COR-L47 (cell line): ENCODE results near the gene OR2W3.
"Not testable (repeated sequence)": the region's sequence is repeated elsewhere in the genome, so short reads cannot be mapped to it uniquely, and the experiment has no call there.

ENCODE experiments used
- DNase-seq: peaks from one replicate; lab custom pipeline; 2025; lab: John Stamatoyannopoulos, UW

OR2W3 gene

GRCh38 chr1:247919952-247920351 is 24.6 kb downstream of the OR2W3 start, which contains the start of gene OR2T8:
OR2T8 (plus strand) TSS chr1:247920252; CDS start chr1:247921018, 766 bp downstream.
- DNase-seq, result no peak

DNA sequence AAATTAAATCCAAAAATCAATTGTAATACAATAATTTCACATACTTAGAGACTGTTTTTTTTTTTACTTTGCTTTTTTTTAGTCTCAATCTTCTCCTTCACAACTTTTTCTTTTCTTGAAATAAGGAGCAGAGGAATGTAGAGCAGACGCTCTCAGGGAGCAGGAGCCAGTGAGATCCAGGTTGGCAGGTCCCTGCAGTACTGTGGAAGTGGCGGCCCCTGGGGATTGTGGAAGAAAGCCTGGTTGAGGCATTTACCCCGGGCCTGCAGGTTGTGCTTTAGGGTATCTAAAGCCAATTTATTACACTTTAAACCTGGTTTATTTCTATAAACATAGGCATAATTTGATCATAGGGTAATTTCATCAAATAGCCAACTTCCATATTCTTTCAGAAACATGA is 28.6 kb downstream of the OR2W3 start:
- no peak for DNase-seq

- DNase-seq, result no peak
These were observed 29.5 kb downstream of the OR2W3 start, which contains the start of gene OR2AJ1 for GRCh38 chr1:247924868-247925267. OR2AJ1 (plus strand) TSS chr1:247924889; CDS start chr1:247933769, 8,880 bp downstream.

DNA sequence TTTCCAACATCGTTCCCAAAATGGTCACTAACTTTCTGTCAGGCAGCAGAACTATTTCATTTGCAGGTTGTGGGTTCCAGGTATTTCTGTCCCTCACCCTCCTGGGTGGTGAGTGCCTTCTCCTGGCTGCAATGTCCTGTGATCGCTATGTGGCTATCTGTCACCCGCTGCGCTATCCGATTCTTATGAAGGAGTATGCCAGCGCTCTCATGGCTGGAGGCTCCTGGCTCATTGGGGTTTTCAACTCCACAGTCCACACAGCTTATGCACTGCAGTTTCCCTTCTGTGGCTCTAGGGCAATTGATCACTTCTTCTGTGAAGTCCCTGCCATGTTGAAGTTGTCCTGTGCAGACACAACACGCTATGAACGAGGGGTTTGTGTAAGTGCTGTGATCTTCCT is 38.6 kb downstream of the OR2W3 start:
- DNase-seq, result no peak

DNA sequence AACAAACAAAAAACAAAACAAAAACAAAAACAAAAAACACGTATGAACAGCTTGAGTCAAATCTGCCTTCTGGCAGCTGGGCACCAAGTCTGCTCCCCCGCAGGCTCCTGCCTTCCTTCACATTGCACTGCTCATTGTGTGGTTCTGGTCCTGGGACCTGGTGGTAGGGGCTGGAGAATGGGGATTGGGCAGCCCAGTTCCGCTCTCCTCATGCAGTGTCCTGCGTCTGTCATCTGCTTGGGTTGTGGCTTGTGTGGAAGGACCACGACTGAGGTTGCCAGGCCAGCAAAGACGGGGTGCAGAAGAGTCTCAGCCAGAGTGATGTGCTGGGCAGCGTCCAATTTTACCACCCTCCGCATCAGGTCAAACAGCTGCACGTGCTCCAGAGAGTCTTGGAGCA is 40.4 kb downstream of the OR2W3 start:
- DNase-seq, result no peak

DNA sequence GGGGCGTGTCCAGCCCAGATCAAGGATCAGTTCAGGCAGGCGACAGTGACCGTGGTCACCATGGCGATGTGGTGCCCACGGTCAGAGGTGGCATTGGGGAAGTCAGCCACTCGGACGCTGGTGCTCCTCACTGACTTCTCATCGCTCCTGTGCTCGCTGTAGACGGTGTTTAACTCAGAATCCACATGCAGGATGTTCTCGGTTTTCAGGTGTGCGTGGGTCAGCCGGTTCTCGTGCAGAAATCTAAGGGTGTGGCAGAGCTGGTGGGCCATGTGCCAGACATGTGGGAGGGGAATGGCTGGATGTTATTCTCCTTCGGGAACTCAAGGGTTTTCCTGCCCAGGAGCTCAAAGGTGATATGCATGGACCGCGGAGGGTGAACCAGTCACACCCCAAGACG is 41.0 kb downstream of the OR2W3 start:
- no peak for DNase-seq

DNA sequence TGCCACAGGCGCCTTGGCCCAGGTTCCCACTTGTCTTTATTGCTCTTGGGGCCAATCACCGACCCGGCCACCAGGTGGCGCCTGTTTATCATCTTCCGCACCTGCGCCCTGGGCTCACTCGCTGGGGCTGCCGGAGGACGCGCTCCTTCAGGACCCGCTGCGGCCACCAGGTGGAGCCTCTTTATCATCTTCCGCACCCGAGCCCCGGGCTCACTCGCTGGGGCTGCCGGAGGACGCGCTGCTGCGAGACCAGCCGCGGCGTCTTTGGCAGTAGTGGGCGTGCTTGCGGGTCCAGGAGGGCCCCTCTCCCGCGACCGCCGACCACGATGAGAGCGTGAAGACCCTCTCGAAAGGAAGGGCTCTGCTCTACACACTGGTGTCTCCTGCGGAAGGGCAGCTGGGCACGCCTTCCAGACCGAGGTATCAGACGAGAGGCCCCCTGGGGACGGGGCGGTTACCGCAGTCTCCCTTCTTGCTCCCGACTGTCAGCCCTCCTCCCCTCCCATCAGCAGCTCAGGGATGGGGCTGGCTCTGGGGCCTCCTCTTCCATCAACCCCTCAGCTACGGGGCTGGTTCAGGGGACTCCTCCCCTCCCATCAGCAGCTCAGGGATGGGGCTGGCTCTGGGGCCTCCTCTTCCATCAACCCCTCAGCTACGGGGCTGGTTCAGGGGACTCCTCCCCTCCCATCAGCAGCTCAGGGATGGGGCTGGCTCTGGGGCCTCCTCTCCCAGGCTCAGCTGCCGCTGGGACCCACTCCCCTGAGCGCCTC is 41.8 kb downstream of the OR2W3 start:
- not testable (repeated sequence) for DNase-seq

- no peak for DNase-seq
These were observed 47.2 kb downstream of the OR2W3 start for GRCh38 chr1:247942624-247943023.
